HG03108 (cell line): ENCODE results near the gene MYH10.

Experiments
- ATAC-seq: cut with Tn5 transposase; IDR thresholded peaks from one replicate; pipeline ENCODE4 v1.9.1; 2021; ENCODE audit warnings: moderate library complexity; ENCODE audit not compliant: unreplicated experiment

Gene MYH10

DNA sequence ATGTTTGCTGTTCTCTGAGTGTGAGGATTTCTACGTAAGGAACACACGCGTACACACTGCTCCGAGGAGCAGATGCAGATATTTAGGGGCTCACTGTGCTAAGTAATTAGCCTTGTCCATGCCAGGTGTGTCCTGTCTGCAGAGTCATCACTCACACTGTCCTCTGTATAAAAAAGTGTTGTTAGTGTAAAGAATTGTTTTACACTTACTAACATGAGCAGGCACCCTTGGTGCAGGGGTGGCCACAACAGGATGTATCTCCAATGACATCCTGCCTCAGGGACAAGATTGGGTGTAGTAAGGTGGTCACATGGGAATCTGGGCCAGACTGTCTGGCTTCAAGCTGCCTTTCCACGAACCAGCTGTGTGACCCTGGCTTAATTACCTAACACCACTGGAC, 130.9 kb downstream of the MYH10 start:
- no peak for ATAC-seq

DNA sequence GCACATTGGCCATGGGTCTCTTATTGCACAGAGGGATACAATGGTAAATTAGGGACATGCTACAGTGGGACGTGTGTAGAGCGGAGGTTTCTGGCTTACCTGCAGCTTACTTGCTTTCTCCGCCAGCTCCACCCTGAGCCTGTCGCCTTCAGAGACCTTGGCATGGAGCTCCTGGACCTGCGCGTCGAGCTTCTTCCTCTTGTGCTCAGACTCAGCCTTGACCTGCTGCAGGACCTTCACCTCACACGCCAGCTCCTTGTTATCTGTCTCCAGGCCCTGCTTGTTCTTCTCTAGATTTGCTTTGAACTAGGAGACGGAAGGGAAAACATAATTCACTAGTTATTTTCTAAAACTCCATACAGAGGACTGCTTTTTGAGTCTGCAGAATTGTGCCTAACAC, 131.4 kb downstream of the MYH10 start:
- no peak for ATAC-seq

DNA sequence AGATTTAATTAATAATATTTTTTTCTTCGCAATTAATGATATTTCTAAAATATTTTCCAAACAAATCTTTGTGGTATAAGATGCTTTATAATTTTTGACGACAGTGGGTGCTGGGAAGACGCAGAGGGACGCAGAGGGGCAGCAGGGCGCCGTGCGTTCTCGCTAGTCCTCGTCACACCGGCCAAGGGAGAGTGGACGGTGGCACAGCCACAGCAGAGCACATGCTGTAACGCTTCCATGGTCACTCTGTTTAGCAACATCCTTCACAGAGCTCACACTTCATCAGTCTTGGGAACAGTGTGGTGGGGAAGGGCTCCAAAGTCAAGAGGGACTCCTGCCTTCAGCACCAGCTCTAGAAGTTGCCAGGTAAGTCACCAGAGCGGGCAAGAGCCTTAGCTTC, 134.4 kb downstream of the MYH10 start:
- ATAC-seq, result no peak

DNA sequence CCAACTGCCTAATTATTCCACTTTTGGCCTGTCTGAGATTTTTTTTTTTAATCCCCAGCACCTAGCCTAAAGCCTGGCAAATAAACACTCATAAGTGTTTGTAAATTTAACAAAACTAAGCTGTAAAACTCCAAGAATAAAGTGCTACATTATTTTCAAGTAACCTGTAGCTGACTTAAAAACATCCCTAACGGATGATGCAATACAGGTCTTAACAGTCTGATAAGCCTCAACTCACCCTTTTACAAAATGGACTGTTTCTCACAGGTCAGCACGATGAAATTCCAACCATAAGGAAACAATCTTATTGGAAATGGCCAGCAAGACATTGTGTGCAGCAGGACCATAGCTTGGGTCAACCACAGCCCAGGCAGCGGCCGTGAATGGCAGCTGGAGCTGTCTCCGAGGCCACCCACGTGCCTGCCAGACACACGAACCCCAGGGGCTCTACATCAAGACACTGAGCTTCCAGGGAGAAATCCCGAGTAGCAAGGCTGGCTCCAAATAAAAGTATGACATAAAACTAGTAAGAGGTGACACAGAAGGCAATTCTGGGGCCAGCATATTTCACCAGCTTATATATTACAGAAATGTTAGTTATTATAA, 135.9 kb downstream of the MYH10 start:
- no peak for ATAC-seq

DNA sequence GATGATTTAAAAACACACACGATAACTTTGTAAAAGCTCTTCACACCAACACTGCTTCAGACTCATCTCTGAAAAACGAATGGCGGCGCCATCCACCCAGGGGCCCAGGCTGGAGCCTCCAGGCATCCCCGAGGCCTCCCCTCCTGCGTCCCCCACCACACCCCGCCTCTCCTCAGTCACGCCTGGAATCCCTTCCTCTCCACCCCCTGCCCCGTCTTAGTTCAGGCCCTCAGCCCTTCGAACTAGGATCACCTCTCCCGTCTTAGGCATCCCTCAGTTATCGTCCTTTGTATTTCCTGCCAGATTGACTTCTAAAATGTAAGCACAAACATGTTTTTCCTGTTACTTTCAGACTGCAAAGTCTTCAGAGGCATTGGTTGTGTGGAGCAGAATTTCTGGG, 136.5 kb downstream of the MYH10 start:
- no peak for ATAC-seq

DNA sequence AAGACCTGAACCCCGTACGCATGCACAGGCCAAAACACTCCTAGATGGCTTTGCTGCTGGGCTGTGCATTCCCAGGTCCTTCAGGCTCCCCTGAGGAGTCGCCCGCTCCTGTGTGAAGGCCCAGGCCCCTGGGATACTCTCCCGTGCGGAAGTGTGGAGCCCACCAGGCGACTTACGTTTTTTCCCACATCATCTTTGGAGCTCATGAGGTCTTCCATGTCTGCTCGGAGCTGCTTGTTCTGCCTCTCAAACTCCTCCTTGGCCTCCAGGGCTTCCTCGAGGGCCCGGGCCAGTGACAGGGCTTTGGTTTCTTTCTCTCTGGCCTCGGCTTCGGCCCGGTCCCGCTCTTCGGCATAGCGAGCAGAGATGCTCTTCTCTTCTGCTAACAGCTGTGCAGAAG, 138.4 kb downstream of the MYH10 start:
- ATAC-seq, result no peak

DNA sequence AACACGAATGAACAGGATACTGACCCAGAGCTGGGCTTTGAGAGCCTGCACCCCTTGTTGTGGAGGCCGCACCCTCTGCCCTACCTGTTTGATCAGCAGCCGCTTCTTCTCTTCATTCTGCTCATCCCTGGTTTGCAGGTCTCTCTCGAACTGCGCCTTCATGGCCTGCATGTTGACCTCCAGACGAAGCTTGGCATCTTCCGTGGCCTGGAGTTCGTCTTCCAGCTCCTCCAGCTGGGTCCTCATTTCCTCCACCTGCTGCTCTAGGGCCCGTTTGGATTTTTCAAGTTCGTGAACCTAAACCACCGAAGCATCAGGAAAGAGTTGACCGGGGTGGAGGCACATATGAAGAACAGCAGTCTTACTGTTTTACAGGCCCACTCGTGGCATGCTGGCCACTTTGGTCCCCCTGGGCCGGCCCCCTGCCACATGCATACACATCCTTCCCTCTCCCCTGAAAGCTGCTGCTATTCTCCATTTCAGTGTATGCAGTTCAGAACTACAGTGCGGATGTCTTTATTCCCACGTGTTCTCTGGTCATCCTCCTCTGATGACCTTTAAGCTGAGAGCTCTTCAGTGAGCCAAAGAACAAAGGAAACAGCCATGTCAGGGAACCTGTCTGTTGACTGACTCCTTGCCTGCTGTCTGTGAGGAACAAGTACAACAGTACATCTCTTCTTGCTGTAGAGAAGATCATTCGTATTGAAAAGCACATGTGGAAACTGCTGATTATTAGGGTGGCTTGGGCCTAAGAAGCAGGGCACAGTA, 140.1 kb downstream of the MYH10 start:
- no peak for ATAC-seq

DNA sequence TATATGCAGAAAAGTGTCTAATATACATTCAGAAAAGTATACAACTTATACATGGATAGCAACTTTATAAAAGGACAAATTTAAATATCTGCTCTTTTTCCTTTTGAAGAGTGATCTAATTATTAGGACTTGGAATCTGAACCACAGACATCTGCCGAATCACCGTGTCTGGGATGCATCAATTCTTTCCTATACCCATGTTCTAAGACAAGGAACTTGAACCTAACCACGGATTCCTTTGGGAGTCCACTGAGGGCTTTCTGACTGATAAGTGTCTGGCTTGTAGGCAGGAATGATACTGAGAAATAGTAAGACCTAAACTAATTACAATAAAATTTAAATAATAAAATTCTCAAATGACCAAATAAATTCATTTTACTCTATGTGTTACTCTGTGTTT, 140.7 kb downstream of the MYH10 start:
- ATAC-seq, result no peak

DNA sequence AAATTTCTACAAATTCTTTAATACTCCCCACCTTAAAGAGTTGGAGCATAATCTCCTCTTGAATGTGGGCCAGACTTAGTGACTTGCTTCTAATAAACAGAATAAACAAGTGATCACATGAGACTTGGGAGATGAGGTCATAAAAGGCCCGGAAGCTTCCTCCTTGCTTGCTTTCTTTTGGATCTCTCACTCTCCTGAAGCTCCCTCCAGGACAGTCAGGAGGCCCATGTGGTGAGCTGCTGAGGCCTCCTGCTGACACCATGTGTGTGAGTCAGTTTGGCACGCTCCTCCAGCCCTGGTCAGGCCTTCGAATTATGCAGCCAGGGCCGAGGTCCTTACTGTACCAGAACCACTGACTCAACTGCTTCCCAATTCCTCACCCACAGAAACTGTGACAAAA, 141.6 kb downstream of the MYH10 start:
- ATAC-seq, result no peak

DNA sequence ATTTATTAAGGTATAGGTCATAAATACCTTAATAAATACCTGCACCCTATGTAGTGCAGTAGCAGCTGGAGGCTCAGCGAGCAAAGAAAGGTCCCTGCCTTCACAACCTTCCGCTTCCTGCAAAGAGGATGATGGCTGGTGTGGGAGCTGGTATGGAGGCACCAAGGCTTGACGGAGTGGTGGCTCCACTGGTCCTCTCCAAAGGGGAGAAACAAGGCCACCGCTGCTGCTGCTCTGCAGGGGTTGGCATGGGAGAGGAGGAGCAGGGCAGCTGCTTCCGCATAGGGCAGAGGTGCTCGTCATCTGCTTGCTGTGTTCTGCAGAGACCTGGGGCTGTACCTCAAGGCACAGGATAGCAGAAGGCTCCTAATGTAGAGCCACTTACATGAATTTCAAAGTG, 142.0 kb downstream of the MYH10 start:
- no peak for ATAC-seq

DNA sequence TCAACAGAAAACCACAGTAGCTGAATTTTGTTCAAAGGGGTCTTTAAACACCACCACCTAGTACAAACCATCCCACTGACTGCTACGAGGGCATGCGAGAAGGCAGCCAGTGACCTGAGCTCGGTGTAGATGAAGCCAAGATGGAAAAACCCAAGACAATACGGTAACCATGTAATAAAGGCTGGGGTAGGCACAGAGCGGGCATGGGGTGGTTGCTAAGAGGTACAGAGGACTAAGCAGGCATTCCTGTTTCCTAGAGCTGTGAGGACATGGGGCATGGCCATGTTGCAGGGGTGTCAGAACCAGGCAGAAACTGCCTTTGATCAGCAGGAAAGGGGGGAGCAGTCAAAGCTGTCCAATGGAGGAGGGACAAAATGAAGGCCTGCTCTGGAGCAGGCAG, 142.8 kb downstream of the MYH10 start:
- ATAC-seq, result no peak

DNA sequence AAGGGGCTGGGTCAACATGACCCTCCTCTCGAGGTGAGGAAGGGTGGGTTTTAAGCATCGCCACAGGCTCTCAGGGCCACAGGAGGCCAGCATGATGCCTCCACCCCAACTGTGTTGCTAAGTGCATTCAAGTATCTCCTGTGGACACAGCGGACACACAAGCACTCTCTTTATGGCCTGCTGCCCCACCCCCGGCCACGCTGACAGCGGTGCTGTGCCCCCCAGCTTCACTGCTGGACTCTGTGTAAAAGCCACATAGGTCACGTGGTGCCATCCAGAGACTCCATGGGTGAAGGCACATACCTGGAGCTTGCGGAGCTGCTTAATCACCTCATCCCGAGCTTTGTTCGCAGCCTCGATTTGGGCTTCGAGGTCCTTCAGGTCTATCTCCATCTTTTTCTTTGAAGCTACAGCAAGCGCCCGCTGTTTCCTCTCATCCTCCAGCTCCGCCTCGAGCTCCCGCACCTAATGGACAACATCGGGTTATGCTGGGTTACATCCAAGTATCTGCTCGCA, 143.3 kb downstream of the MYH10 start:
- no peak for ATAC-seq

DNA sequence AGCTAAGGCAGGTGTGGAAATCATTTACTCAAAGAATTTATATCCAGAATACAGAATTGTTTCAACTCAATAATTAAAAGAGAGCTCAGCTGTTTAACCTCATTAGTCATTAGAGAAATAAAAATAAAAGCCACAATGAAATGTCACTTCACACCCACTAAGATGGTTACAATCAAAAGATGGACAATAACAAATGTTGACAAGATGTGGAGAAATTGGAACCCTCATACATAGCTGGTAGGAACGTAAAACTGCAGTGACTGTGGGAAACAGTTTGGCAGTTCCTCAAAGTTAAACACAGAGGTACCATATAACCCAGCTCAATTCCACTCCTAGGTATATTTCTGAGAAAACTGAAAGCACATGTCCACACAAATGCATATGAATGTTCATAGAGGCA, 145.0 kb downstream of the MYH10 start:
- no peak for ATAC-seq

DNA sequence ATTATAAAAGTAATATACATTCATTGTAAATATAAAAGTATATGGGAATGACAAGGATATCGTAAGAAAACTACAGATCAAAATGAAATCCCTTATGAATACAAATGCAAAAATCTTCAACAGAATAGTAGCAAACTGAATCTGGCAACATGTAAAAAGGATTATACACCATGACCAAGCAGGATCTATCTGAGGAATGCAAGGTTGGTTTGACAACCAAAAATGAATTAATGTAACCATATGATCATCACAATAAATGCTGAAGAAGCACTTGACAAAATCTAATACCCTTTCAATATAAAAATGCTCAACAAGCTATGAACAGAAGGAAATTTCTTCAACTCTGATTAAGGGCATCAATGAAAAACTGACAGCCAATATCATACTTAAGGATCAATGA, 146.1 kb downstream of the MYH10 start:
- ATAC-seq, result no peak

DNA sequence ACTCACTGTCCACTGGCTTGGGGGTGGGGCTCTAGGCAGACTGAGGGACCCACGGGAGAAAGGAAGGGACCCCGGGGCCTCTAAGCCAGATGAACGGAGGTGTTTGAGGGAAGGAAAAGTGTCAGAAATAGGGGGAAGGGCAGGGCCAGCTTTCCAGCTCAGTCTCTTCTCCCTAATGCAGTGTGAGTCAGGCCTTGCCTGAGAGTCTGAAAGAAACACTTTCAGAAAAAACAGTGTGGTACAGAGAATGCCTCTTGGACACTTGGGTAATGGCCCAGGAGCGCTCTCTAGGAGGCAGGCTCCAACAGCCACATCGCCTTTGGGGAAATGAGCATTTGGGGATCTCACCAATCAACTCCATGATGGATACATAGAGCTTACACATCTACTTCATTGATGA, 148.0 kb downstream of the MYH10 start:
- ATAC-seq, result no peak

DNA sequence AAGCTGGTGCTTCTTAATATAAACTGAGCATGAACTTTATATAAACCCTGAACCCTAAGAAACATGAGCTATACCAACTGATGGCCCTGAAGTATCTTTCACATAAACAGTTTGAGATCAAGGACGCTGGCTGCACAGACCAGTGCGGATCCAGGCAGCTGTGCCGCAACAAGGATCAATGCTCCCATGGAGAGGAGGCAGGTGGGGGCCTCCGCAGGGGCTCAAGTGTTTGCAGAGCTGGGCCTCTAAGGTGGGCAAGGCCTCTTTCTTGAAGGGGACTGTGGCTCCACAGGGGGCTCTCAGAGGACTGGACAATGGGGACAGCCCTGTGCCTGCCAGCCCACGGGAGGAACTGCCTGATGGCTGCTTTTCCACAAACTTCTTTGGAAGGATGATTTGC, 148.8 kb downstream of the MYH10 start:
- no peak for ATAC-seq

DNA sequence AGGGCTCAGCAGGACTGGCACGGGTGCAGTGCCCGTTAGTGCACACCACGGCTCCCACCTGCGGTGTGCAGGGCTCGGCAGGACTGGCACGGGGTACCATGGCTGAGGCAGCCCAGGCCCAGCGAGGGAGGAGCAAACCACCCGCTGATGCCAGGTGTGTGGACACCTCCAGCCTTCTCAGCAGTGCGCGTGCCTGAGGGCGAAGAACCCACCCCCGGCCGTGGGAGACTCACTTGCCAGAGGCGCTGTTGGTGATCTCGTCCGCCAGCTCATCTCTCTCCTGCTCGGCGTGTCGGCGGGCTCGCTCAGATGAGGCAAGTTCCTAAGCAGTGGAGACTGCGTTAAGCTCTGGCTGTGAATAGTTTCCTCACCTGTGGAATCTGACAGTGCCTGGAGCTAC, 149.4 kb downstream of the MYH10 start:
- no peak for ATAC-seq

DNA sequence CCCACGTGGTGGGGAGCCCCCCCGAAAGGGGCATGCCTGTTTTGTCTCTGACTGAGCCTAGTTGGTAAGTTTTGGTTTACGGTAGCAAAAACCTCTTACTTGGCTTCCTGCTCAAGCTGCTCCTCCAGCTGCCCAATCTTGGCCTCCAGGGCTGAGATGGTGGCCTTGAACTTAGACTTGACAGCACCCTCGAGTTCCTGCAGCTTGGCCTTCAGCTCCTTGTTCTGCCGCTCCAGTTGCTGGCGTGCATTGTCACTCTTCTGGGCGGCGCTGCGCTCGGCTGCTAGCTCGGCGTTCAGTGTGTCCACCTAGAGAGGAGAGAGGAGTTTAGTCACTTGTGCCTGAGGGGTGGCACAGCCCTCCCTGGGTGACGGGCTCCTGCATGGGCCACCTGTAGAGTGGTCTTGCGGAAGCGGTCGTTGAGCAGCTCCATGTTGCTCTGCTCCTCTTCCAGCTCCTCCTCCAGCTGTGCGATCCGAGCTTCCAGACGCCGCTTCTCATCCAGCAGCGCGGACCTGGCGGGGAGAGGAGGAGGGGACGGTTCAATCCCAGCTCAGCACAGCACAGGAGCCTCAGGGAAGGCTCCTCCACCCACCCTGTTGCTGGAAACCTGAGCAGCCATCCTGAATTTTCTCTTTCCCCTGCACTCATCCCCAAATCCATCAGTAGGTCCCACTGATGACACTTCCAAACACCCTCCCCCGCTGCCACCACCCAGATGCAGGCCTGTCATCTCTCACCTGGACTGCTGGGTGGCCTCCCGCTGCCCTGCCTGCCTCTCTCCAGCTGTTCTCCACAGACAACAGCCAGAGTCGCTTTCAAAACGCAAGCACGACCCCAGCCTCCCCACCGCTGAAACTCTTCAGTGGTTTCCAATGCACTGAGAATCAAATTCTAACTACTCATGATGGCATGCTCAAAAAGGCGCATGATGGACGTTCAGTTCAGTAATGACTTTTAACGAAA, 150.2 kb downstream of the MYH10 start:
- ATAC-seq, result no peak

DNA sequence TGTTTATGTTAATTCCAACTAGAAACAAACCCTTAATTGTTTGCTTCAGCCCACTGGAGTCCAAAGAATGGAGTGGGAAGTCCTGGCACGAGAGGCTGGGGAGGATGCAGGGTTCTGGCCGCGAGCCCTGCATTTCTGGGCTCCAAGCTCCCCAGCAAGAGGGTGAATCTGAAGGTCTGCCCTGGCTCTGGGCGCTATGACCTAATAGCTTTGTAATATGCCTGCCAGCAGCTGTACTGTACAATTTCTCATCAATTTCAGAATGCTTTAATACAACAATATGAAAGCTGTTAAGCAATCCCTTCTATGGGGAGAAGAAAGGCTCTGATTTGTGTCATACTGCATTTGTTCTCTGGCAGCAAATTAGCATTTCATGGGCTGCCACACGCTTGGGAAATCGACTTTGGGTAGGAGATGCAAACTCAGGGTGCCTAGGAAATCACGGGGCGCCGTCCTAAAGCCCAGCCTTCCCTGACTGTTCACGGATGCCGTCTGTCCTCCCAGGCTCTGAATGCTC, 151.0 kb downstream of the MYH10 start:
- ATAC-seq, result no peak

DNA sequence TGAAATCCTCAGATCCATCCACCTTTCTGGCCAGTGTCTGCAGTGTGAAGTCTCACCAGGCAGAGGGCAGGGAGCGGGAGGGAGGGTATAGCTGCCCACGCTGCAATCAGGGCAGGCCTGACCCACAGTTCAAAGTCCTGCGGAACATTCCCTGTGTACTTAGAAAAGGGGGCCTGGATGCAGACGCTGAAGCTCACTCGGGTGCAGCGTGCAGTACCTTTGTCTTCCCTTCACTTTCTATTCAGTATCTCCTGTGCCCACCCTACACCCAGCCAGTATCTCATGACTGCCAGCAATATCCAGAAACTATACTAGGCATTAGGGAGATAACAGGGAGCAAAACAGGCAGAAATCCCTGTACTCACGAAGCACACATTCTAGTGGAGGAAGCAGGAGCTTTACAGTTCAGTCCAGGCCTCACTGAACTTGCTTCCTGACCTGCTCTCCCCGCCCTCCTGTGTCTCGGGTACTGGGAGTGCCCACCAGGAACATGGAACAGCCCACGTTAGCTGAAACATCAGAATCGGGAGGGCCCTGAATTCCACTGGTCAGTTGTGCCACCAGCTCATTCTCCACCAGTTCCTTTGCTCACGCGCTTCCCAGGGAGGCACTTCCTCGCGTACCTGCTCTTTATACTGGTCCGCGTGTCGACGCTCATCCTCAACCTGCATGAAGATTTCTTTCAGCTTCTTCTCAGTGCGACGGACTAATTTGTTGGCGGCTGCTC, 152.6 kb downstream of the MYH10 start:
- ATAC-seq, result no peak

DNA sequence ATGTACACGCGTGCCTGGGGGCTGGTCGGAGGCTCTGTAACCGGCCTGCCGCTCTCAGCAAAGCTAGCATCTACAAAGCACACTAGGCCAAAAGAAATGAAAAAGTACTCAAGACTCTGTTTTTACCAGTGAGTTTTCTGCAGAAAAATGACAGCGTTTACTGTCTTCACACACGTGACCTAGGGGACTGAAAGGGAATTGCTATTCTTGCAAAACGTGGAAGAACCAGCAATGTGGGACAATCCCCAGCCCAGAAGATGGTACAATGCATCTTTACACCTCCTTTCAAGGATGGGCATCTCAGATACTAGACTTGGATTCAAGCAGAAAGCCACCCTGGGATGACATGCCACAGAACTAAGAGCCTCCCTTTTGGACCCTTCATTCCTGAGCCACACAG, 153.4 kb downstream of the MYH10 start:
- no peak for ATAC-seq
